GM19452 (cell line): Measurements from ENCODE around the gene SNX12.

ENCODE experiments used
- ATAC-seq: cut with Tn5 transposase; IDR thresholded peaks from one replicate; pipeline ENCODE4 v1.9.1; 2021; ENCODE audit not compliant: unreplicated experiment

The SNX12 gene

GRCh38 chrX:71068044-71068918, at the start of gene SNX12:
TSS of gene SNX12 (minus strand) at chrX:71068334. CDS start at chrX:71068306, 28 bp downstream.
- peak; percentile 97 for ATAC-seq

- ATAC-seq: no peak
Observed at GRCh38 chrX:71117358-71117757, 49.2 kb upstream of the SNX12 start.

- peak; percentile 21 for ATAC-seq
Observed at GRCh38 chrX:71111921-71112431, 43.8 kb upstream of the SNX12 start.

GRCh38 chrX:71111141-71111843, 43.2 kb upstream of the SNX12 start, which contains the start of gene IL2RG:
TSS of gene IL2RG (minus strand) at chrX:71111577. CDS start at chrX:71111539, 38 bp downstream.
- ATAC-seq: peak; percentile 91

DNA sequence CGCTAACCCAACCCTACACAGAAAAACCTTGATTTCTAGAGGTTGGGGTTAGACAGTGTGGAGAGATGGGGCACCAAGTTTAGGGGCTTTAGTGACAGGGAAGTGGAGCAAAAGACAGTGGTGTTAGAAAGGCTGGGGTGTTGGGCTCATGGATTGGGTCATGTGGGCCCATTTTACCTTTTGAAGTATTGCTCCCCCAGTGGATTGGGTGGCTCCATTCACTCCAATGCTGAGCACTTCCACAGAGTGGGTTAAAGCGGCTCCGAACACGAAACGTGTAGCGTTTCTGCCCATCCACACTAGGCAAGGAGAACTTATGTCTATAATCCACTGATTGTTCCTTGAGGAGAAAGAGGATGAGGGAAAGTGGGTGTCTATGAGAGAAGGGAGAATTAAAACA, 40.9 kb upstream of the SNX12 start:
- ATAC-seq: no peak

- ATAC-seq: no peak
Observed at GRCh38 chrX:71107762-71108360, 39.7 kb upstream of the SNX12 start.

DNA sequence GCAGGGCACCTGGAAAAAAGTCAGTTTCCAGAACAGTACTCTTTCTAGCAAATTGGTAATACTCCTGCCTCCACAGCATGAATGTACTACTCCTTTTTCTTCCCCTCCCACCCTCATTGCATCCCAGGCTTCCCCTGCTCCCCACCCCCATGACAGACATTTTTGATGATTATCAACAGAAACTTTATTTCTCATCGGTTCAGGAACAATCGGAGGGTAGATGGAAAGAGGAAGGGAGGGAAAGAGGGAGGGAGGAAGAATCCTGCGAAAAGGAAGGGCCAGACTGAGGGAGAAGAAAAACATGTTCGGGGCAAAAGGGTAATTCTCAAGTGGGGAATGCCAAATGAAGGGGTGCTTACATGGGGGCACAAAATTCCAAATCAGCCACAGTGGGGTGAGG, 39.1 kb upstream of the SNX12 start:
- no peak for ATAC-seq

GRCh38 chrX:71106427-71106826, 38.3 kb upstream of the SNX12 start, which contains the start of gene CXorf65:
TSS of gene CXorf65 (minus strand) at chrX:71106740. CDS start at chrX:71106556, 184 bp downstream.
- no peak for ATAC-seq

DNA sequence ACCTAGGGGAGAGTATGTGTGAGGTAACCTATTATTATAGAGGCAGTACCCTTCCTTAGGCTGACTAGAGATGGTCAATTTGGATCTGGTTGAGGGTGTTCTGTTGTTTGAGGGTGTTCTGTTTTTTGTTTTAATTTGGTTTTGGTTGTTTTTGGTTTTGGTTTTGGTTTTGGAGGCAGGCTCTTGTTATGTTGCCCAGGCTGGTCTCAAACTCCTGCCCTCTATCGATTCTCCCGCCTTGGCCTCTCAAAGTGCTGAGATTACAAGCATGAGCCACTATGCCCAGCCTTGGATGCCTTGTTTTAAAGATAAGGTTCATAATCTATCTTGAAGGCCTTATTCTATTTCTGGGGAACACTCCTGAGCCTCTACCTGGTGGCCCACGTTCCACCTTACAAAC, 37.5 kb upstream of the SNX12 start:
- no peak for ATAC-seq

GRCh38 chrX:71103110-71103983, 35.2 kb upstream of the SNX12 start:
- peak; percentile 45 for ATAC-seq

GRCh38 chrX:71102292-71102691, 34.2 kb upstream of the SNX12 start:
- no peak for ATAC-seq

DNA sequence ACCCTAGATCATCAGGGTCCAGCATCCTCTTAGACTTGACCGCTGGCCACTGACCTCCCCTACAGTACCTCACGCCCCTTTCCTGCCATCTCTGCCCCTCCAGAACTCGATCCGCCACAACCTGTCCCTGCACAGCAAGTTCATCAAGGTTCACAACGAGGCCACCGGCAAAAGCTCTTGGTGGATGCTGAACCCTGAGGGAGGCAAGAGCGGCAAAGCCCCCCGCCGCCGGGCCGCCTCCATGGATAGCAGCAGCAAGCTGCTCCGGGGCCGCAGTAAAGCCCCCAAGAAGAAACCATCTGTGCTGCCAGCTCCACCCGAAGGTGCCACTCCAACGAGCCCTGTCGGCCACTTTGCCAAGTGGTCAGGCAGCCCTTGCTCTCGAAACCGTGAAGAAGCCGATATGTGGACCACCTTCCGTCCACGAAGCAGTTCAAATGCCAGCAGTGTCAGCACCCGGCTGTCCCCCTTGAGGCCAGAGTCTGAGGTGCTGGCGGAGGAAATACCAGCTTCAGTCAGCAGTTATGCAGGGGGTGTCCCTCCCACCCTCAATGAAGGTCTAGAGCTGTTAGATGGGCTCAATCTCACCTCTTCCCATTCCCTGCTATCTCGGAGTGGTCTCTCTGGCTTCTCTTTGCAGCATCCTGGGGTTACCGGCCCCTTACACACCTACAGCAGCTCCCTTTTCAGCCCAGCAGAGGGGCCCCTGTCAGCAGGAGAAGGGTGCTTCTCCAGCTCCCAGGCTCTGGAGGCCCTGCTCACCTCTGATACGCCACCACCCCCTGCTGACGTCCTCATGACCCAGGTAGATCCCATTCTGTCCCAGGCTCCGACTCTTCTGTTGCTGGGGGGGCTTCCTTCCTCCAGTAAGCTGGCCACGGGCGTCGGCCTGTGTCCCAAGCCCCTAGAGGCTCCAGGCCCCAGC, 32.7 kb upstream of the SNX12 start:
- ATAC-seq: no peak

DNA sequence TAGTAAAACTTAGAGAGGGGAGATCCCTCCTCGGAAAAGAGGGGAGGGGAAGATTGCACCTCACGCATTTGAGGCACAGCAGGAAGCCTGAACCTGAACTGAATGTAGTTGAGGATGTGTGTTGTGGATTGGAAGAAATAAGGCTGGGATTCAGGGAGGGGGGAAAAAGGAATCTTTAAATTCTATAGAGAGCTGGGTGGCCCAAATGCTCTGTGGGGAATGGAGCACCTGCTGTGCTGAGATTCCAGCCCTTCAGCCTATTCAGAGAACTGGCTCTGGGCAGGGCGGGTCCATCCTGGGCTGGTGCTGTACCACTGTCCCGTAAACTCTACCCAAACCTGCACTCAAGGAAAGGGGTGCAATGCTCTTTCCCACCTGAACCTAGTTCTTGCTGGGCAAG, 31.6 kb upstream of the SNX12 start:
- no peak for ATAC-seq

GRCh38 chrX:71098951-71099506, 30.9 kb upstream of the SNX12 start:
- no peak for ATAC-seq

DNA sequence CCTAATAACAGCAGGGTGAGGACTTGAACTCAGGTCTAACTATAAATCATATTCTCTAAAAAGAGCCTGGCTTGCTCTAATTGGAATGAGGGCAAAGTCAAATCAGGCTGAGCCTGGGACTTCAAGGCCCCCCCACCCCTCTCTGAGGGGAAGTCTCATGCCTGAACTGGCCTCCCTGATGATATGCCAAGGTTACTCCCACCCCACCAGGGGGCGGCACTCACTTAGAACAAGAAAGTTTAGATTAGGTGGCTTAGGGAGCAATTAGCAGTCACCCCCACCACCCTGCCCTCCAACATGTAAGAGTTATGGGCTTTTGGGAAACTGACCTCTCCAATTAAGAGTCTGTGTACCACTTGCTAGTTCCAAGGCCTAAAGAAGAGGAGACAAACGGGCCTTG, 30.2 kb upstream of the SNX12 start:
- ATAC-seq: no peak

DNA sequence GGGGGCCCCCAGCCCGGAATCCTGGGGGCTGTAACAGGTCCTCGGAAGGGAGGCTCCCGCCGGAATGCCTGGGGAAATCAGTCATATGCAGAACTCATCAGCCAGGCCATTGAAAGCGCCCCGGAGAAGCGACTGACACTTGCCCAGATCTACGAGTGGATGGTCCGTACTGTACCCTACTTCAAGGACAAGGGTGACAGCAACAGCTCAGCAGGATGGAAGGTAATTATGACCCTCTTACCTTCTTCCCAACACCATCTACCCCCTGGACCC, 28.6 kb upstream of the SNX12 start:
- ATAC-seq: no peak

DNA sequence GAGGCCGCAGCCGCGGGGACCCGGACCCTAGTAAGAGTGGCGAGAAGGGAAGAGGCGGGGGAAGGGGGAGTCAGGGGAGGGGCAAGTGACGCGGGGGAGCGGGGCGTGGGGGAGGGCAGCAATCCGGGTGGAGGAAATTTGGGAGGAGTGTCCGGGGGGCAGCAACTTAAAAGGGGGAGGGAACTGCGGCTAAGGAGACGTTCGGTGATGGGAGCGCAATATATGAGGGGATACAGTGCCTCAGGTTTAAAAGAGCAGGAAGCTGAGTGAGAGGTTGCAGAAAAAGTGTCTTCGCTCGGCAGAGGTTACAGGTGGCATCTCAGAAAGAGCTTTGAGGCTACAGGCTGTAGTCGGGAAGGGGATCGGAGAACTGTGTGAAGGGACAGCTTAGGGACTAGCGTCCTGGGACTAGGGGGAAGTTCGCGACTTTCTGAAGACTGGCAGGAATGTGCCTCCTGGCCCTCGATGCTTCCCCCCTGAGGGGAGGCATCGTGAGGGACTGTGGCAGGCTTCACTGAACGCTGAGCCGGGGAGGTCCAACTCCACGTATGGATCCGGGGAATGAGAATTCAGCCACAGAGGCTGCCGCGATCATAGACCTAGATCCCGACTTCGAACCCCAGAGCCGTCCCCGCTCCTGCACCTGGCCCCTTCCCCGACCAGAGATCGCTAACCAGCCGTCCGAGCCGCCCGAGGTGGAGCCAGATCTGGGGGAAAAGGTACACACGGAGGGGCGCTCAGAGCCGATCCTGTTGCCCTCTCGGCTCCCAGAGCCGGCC, 28.0 kb upstream of the SNX12 start:
- ATAC-seq: no peak

GRCh38 chrX:71095555-71095980, 27.4 kb upstream of the SNX12 start, which contains the start of gene FOXO4:
TSS of gene FOXO4 (plus strand) at chrX:71095851. CDS start at chrX:71096529, 678 bp downstream.
- peak; percentile 93 for ATAC-seq
